ENCODE measurements around the gene ZBTB46.

GRCh38 chr20:63735859-63736718 lies 95.0 kb downstream of the ZBTB46 start, which contains the start of gene LIME1:
- TF ChIP-seq CTCF (IDR thresholded peaks at IDR 0.05) (no peak), POLR2A (IDR thresholded peaks at IDR 0.05) (no peak), EP300 (IDR thresholded peaks at IDR 0.05) (no peak)

Data from tibial nerve (tissue), 4 donors.